ENCODE measurements around the gene SLC25A39.

The SLC25A39 gene

DNA sequence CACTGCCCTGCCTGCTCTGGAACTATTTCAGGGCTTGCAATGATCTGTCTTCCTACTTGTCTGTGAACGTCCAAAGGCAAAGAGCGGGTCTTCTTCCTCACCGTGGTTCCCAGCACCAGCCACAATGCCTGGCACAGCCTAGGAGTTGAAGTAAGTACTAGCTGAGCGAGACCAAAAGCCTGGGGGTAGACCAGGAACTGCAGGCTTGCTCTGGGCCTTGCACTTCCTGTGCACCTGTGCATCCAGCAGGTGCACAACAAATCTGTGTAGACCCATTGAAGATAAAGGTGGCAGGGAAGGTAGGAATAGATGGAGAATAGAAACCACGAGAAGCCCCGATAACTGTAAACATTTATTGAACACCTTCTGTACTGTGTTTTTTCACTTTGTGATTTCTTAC, 34.4 kb upstream of the SLC25A39 start:
- Histone ChIP-seq H3K4me1 (ENCODE audit: insufficient read depth, low read length, poor library complexity, severe bottlenecking) (peaks cover 10% of the 10 kb centered on the region), H3K9ac (ENCODE audit: low read depth, low read length, poor library complexity, severe bottlenecking) (no peak overlapping the region), H4K20me1 (ENCODE audit: insufficient read depth, low read length, poor library complexity, severe bottlenecking) (no peaks in the 10 kb centered on the region), H3K4me2 (ENCODE audit: low read depth, low read length, poor library complexity, severe bottlenecking) (no peak overlapping the region), H3K27me3 (ENCODE audit: insufficient read depth, low read length, poor library complexity, severe bottlenecking) (no peaks in the 10 kb centered on the region), H3K9me2 (replicated peaks; ENCODE audit: low read depth, low read length) (no peaks in the 10 kb centered on the region), H3K9me3 (ENCODE audit: insufficient read depth, low read depth, low read length) (no peaks in the 10 kb centered on the region), H3F3A (ENCODE audit: low read depth) (no peaks in the 10 kb centered on the region), H3K4me3 (ENCODE audit: low read length, poor library complexity, severe bottlenecking) (no peak overlapping the region), H2AFZ (ENCODE audit: low read length) (no peak overlapping the region), H3K36me3 (ENCODE audit: insufficient read depth, low read length) (no peaks in the 10 kb centered on the region), H3K79me2 (ENCODE audit: insufficient read depth, low read length) (peaks cover 4% of the 10 kb centered on the region; the same call in 1 of the 2 replicates)
- no peak for TF ChIP-seq EZH2phosphoT487 (IDR thresholded peaks at IDR 0.05; ENCODE audit: borderline replicate concordance)

- Histone ChIP-seq H3K9me3 (ENCODE audit: insufficient read depth, low read depth, low read length) (no peaks in the 10 kb centered on the region), H3K27me3 (ENCODE audit: insufficient read depth, low read length, poor library complexity, severe bottlenecking) (no peaks in the 10 kb centered on the region), H3K36me3 (ENCODE audit: insufficient read depth, low read length) (no peaks in the 10 kb centered on the region), H2AFZ (ENCODE audit: low read length) (no peak overlapping the region), H3K9me2 (replicated peaks; ENCODE audit: low read depth, low read length) (no peaks in the 10 kb centered on the region), H3K4me1 (ENCODE audit: insufficient read depth, low read length, poor library complexity, severe bottlenecking) (peaks cover 6% of the 10 kb centered on the region), H3K4me2 (ENCODE audit: low read depth, low read length, poor library complexity, severe bottlenecking) (no peak overlapping the region), H3K79me2 (ENCODE audit: insufficient read depth, low read length) (peaks cover 4% of the 10 kb centered on the region; the same call in 1 of the 2 replicates), H3K9ac (ENCODE audit: low read depth, low read length, poor library complexity, severe bottlenecking) (no peak overlapping the region), H4K20me1 (ENCODE audit: insufficient read depth, low read length, poor library complexity, severe bottlenecking) (no peaks in the 10 kb centered on the region), H3F3A (ENCODE audit: low read depth) (no peaks in the 10 kb centered on the region), H3K4me3 (ENCODE audit: low read length, poor library complexity, severe bottlenecking) (no peak overlapping the region)
- TF ChIP-seq CTCF (conservative IDR thresholded peaks at IDR 0.05; ENCODE audit: low read length), result no peak
- TF ChIP-seq EZH2phosphoT487 (IDR thresholded peaks at IDR 0.05; ENCODE audit: borderline replicate concordance), result no peak
Observed at GRCh38 chr17:44358066-44358465, 33.4 kb upstream of the SLC25A39 start.

- Histone ChIP-seq H3K9me2 (replicated peaks; ENCODE audit: low read depth, low read length) (no peaks in the 10 kb centered on the region), H3K4me3 (ENCODE audit: low read length, poor library complexity, severe bottlenecking) (no peak overlapping the region), H3K36me3 (ENCODE audit: insufficient read depth, low read length) (no peaks in the 10 kb centered on the region), H3K79me2 (ENCODE audit: insufficient read depth, low read length) (no peaks in the 10 kb centered on the region), H3F3A (ENCODE audit: low read depth) (no peaks in the 10 kb centered on the region), H2AFZ (ENCODE audit: low read length) (no peak overlapping the region), H3K4me1 (ENCODE audit: insufficient read depth, low read length, poor library complexity, severe bottlenecking) (no peaks in the 10 kb centered on the region), H3K9ac (ENCODE audit: low read depth, low read length, poor library complexity, severe bottlenecking) (no peak overlapping the region), H3K27me3 (ENCODE audit: insufficient read depth, low read length, poor library complexity, severe bottlenecking) (no peaks in the 10 kb centered on the region), H3K4me2 (ENCODE audit: low read depth, low read length, poor library complexity, severe bottlenecking) (no peak overlapping the region), H4K20me1 (ENCODE audit: insufficient read depth, low read length, poor library complexity, severe bottlenecking) (no peaks in the 10 kb centered on the region), H3K9me3 (ENCODE audit: insufficient read depth, low read depth, low read length) (no peaks in the 10 kb centered on the region)
- TF ChIP-seq EZH2phosphoT487 (IDR thresholded peaks at IDR 0.05; ENCODE audit: borderline replicate concordance), result no peak
Observed at GRCh38 chr17:44356241-44356640, 31.6 kb upstream of the SLC25A39 start.

DNA sequence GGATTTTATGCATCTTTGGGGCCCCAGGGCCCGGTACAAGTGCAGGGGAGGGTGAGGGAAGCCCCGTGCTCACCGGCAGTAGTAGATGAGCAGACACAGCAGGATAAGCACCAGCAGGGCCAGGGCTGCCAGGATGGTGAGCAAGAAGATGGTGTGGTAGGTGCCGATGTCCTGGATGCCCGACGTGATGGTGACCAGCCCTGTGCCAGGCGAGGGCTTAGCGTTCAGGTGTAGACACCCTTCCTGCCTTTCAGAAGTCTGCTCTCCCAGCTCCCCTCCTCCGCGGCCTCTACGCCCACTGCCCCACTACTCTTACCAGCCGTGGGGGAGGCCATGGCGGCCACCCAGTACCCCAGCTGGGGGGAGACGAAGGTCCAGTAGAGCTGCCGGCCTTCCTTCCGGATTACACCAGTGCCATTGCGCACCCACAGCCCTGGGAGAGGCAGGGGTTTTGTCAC, 31.0 kb upstream of the SLC25A39 start:
- H3K36me3 ChIP-seq (ENCODE audit: insufficient read depth, low read length), result no peaks in the 10 kb centered on the region
- H3K4me1 ChIP-seq (ENCODE audit: insufficient read depth, low read length, poor library complexity, severe bottlenecking), result no peaks in the 10 kb centered on the region
- H3K4me2 ChIP-seq (ENCODE audit: low read depth, low read length, poor library complexity, severe bottlenecking), result no peak overlapping the region
- H4K20me1 ChIP-seq (ENCODE audit: insufficient read depth, low read length, poor library complexity, severe bottlenecking), result no peaks in the 10 kb centered on the region
- TF ChIP-seq CTCF (conservative IDR thresholded peaks at IDR 0.05; ENCODE audit: low read length), result no peak
- TF ChIP-seq EZH2phosphoT487 (IDR thresholded peaks at IDR 0.05; ENCODE audit: borderline replicate concordance), result no peak
- no peaks in the 10 kb centered on the region for H3K79me2 ChIP-seq (ENCODE audit: insufficient read depth, low read length)
- H2AFZ ChIP-seq (ENCODE audit: low read length), result no peak overlapping the region
- H3K9ac ChIP-seq (ENCODE audit: low read depth, low read length, poor library complexity, severe bottlenecking), result no peak overlapping the region
- H3F3A ChIP-seq (ENCODE audit: low read depth), result no peaks in the 10 kb centered on the region
- no peaks in the 10 kb centered on the region for H3K27me3 ChIP-seq (ENCODE audit: insufficient read depth, low read length, poor library complexity, severe bottlenecking)
- no peaks in the 10 kb centered on the region for H3K9me3 ChIP-seq (ENCODE audit: insufficient read depth, low read depth, low read length)
- no peaks in the 10 kb centered on the region for H3K9me2 ChIP-seq (replicated peaks; ENCODE audit: low read depth, low read length)
- no peak overlapping the region for H3K4me3 ChIP-seq (ENCODE audit: low read length, poor library complexity, severe bottlenecking)

Data from Loucy (cell line).